ENCODE results near the gene AP2B1.

DNA sequence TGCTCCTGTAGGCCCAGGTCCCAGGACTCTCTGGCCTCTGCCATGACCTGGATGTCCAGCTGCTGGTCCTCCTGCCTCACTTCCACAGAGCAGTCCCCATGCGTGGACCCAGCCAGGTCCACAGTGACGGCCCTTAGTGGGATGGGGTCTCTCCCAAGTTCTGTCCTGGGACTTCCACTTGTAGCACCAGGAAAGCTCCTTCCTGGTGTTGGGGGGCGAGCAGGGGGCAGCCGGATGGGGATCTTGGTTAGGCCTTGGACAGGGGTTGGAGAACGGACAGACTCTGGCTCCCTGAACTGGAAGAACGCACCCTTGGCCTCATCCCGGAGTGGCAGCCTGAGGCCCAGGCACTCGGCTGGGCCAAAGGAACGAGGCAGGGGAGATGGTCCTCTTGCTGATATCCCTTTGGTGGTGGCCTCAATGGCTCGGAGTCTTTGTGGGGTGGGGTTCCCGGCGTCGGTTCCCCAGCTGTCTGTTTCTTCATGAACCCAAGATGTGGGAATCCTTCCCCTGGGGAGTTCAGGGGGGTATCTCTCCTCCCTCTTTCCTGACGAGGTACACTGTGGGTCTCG lies 158.7 kb downstream of the AP2B1 start:
- TF ChIP-seq, protein P1, sequence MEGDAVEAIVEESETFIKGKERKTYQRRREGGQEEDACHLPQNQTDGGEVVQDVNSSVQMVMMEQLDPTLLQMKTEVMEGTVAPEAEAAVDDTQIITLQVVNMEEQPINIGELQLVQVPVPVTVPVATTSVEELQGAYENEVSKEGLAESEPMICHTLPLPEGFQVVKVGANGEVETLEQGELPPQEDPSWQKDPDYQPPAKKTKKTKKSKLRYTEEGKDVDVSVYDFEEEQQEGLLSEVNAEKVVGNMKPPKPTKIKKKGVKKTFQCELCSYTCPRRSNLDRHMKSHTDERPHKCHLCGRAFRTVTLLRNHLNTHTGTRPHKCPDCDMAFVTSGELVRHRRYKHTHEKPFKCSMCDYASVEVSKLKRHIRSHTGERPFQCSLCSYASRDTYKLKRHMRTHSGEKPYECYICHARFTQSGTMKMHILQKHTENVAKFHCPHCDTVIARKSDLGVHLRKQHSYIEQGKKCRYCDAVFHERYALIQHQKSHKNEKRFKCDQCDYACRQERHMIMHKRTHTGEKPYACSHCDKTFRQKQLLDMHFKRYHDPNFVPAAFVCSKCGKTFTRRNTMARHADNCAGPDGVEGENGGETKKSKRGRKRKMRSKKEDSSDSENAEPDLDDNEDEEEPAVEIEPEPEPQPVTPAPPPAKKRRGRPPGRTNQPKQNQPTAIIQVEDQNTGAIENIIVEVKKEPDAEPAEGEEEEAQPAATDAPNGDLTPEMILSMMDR (IDR thresholded peaks at IDR 0.05; ENCODE audit: insufficient read depth, low read length, poor library complexity, severe bottlenecking) = no peak
- no peak for TF ChIP-seq EZH2phosphoT487 (conservative IDR thresholded peaks at IDR 0.05; ENCODE audit: low read length)

All from SU-DHL-6 (cell line).